GM21360 (cell line): ENCODE results near the gene RAB42.
"Not testable (repeated sequence)": the region's sequence is repeated elsewhere in the genome, so short reads cannot be mapped to it uniquely, and the experiment has no call there.

ENCODE experiments used
- ATAC-seq: cut with Tn5 transposase; IDR thresholded peaks from one replicate; pipeline ENCODE4 v1.9.1; 2021; ENCODE audit warnings: mild to moderate bottlenecking, moderate library complexity; ENCODE audit not compliant: unreplicated experiment

RAB42 gene, protein sequence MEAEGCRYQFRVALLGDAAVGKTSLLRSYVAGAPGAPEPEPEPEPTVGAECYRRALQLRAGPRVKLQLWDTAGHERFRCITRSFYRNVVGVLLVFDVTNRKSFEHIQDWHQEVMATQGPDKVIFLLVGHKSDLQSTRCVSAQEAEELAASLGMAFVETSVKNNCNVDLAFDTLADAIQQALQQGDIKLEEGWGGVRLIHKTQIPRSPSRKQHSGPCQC

GRCh38 chr1:28591708-28592320 is at the start of gene RAB42:
Gene RAB42 (plus strand): TSS chr1:28592265. CDS start chr1:28592512, 247 bp downstream.
- no peak for ATAC-seq

DNA sequence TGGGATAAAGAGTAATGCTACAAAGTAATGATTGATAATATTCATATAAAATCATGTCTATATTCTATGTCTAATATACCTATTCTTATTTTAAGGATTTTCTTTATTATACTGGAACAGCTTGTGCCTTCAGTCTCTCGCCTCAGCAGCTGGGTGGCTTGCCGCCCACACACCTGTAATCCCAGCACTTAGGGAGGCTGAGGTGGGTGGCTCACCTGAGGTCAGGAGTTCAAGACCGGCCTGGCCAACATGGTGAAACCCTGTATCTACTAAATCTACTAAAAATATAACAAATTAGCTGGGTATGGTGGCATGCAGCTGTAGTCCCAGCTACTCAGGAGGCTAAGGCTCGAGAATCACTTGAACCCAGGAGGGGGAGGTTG is 46.8 kb upstream of the RAB42 start:
- ATAC-seq, result no peak

GRCh38 chr1:28548318-28548717 is 43.7 kb upstream of the RAB42 start:
- ATAC-seq, result no peak

GRCh38 chr1:28551381-28551780 is 40.7 kb upstream of the RAB42 start:
- no peak for ATAC-seq

DNA sequence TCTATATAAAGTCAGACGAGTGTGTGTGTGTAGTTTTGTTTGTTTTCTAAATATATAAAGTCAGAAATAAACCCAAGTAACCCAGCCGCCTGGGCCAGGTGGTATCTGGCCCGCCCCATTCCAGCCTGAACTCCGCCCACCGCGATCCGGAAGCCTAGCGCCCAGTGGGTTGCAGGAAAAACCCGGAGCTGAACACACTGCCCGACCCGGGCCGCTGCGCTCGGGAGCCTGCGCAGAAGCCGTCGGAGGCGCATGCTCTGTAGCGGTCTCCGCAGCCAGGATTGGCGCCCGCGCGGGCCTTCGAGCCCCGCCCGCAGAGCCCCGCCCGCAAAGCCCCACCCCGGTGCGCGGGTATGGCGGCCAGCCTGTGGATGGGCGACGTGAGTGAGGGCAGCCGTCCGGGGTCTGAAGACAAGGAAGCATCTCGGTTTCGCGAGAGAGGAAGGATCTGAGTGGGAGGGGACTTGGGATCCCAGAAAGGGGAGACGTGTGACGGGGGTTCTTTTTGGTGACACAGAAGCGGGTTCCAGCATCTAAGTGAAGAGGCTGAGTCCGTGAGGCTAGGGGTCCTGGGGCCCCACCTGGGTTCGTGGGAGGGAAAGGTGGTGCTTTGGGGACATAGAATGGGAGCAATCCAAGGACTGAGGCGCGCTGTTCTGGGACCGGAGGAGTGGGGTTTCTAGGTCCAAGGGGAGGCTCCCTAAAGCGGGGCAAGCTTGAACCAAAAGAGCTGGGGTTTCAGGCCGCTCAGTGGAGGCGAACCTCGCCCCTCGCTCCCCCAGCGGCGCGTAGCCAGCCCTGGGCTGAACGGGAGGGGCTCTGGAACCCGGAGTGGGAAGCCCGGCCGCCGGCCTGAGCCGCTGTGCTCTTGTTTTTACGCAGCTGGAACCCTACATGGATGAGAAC is 39.1 kb upstream of the RAB42 start, which contains the start of gene TRNAU1AP:
TRNAU1AP (plus strand) TSS at position 328 of the 906 bp plus-strand sequence; CDS start at position 354, 26 bp downstream.
- peak; percentile 88 for ATAC-seq

DNA sequence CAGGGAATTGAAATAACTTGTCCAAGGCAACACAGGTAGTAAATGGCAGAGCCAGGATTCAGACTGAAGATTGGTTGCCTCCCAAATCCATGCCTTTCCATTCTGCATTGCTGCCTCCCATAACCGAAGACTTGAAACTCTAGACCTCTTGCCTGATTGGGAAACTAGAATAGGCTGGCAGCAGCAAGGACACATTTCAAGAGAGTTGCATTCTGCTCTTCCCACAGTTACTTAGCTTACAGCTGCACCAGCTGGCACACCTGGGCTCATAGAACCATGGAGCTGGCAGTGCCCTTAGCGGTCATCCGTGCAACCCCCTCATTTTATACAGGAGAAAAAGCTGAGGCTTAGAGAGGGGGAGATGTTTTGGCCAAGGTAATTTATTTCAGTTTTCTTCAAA is 31.2 kb upstream of the RAB42 start:
- no peak for ATAC-seq

DNA sequence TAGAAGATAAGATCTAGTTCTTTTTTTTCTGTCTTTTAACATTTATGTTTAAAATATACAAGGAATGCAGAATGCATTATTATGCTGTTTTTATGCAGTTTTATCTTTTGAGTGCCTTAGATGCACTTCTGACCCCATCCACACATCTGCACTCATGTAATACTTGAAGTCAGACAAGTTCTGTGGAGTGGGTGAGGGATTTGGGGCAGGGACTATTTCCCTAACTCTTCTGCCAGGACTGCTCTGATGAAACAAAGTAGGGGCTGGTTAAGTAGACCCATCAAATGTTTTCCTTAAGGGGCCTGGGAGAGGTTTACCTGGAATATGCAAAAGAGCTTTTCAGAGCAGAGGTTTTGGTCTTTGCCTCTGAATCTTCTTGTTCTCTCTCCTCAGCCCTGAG is 27.8 kb upstream of the RAB42 start:
- ATAC-seq, result no peak

- no peak for ATAC-seq
Measured at GRCh38 chr1:28565040-28565439, 27.0 kb upstream of the RAB42 start.

DNA sequence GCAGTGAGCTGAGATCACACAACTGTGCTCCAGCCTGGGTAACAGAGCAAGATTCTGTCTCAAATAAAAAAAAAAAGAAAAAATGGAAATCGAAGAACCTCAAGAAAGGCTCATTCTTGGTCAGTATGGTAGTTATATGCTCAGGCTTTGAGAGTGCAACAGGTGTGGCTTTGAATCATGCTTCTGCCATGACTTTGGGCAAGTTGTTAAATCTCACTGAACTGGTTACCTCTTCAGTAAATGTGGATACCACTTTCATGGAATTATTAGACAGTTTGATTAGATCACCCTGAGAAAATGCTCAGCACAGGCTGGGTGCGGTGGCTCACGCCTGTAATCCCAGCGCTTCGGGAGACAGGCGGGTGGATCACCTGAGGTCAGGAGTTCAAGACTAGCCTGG is 26.3 kb upstream of the RAB42 start:
- no peak for ATAC-seq

DNA sequence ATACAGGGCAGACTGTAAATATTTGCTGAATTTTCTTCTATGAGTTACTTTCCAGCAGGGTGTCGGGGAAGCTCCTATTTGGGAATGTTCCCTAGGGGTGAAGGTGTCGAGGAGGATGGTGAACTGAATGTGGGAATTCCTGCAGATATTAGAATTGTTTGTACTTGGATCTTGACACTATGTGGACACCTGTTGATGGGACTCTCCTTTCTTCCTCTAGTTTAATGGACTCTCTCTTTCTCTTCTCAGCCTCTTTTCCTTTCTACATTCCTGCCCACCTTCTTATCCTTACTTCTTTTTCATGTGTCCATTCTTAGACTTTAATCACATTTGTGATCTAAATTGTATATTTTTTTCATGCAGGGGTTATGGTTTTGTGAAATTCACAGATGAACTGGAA is 25.1 kb upstream of the RAB42 start:
- ATAC-seq, result no peak

- no peak for ATAC-seq
Measured at GRCh38 chr1:28571911-28572310, 20.2 kb upstream of the RAB42 start.

DNA sequence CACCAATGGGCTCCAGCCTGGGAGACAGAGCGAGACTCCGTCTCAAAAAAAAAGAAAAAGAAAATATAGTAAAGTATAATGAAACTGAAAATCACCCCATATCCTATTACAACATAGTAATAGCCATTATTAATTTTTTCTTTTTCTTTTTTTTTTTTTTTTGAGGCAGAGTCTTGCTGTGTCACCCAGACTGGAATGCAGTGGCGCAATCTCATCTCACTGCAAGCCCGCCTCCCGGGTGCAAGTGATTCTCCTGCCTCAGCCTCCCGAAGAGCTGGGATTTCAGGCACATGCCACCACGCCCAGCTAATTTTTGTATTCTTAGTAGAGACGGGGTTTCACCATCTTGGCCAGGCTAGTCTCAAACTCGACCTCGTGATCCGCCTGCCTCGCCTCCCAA is 19.2 kb upstream of the RAB42 start:
- not testable (repeated sequence) for ATAC-seq

DNA sequence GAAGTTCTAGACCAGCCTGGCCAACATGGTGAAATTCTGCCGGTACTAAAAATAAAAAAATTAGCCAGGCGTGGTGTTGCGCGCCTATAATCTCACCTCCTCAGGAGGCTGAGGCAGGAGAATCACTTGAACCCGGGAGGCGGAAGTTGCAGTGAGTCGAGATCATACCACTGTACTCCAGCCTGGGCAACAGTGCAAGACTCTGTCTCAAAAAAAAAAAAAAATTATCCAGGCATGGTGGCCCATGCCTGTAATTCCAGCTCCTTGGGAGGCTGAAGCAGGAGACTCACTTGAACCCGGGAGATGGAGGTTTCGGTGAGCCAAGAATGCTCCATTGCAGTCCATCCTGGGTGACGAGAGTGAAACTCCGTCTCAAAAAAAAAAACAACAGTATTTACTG is 18.5 kb upstream of the RAB42 start:
- ATAC-seq, result no peak

- no peak for ATAC-seq
Measured at GRCh38 chr1:28577052-28577678, 14.9 kb upstream of the RAB42 start.

GRCh38 chr1:28577738-28578536 is 14.1 kb upstream of the RAB42 start:
- ATAC-seq, result no peak

- ATAC-seq, result no peak
Measured at GRCh38 chr1:28578696-28579218, 13.3 kb upstream of the RAB42 start.

DNA sequence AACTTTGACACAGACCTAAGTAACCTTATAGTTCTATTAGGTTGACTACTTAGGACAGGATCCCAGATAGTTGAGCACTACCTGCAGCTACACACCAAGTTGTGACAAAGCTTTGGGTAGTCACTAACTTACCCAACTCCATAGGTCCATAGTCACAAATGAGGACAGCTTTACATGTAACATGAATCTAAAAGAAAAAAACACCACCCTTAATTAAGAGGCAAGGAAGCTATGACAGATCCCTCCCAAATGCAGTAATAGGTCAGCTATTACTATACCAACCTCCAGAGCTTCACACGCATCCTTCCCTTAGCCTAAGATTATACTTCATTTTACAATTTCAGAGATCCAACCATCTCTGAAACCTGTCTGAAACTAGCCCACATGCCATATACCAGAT is 12.7 kb upstream of the RAB42 start:
- ATAC-seq, result no peak

- peak; percentile 24 for ATAC-seq
Measured at GRCh38 chr1:28580722-28581530, 11.1 kb upstream of the RAB42 start.

DNA sequence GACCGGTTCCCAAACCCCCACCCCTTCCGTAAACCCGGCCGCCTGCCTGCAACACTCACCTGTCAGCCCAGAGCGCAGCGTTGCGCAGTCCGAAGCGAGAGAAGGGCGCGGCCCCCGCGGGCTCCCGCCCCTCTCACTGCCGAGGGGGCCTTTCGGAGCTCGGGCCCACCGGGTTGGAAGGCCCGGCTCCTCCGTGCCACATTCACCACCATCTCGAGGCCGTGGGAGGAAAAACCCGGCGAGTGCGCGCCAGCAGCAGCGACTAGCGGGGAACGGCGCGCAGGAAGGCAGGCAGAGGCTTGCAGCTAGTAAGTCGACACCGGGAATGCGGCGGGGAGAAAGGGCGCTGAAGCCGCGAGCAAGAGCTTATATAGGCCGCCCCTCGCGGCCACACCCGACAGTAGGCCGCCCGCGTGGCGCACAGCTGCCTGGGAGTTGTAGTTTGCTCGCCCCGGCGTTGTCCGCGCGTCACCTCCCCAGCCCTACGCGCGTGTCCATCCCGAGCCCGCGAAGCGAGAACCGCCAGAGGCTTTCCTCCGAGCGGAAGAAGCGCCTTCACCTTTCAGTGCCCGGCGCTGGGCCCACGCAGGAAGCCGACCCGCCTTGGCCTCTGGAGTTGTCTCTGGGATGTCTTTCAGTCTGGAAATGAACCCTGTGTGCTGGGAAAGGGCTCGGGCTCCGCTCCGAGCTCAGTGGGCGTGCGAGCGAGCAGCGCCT is 10.4 kb upstream of the RAB42 start:
- peak; percentile 70 for ATAC-seq
